HG02938 (cell line): ENCODE results near the gene GPR83.
"Not testable (repeated sequence)": the region's sequence is repeated elsewhere in the genome, so short reads cannot be mapped to it uniquely, and the experiment has no call there.

ENCODE experiments used
- ATAC-seq: cut with Tn5 transposase; IDR thresholded peaks from one replicate; pipeline ENCODE4 v1.9.1; 2021; ENCODE audit warnings: mild to moderate bottlenecking, moderate library complexity; ENCODE audit not compliant: unreplicated experiment

GPR83 gene

DNA sequence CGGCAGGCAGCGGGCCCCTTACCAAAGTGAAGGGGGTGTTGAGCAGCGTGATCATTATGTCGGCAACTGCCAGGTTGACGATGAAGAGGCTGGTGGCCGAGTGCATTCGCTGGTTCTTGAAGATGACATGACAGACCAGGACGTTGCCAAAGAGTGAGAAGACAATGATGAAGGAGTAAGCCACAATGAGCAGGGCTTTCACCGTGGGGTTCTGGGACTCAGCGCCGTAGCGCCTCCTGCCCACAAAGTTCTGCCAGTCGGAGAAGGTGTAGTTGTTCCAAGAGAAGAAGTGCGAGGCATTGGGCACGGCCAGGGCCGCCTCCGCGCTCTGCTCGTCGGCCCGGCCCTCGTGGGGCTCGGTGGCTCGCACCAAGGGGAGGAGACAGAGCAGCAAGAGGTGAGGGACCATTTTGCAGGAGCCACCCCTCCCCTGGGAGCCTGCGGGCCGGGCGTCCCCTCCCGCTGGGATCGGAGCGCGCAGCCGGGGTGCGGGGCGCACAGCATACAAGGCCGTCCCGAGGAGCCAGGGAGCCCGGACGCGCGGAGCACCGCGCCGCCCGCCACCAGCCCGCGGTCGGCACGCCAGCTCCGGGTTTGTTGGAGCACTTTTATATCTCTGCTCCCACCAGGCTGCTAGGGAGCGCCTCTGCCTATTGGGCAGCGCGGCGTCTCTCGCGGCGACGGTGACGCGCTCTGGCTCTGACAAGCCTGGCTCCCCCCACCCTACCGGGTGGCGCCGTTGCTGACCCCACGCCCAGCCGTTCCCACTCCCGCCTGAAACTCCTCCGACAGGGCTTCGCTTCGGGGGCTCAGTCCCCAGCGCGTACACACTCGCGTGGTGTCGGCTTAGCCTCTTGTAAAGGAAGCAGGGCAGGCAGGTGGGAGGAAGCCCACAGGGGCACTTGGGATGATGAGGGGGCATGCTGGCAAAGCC, at the start of gene GPR83:
Gene GPR83, minus strand, starts transcription at position 581 of the 934 bp plus-strand sequence. Its CDS starts 172 bp downstream, at position 409.
- no peak for ATAC-seq

DNA sequence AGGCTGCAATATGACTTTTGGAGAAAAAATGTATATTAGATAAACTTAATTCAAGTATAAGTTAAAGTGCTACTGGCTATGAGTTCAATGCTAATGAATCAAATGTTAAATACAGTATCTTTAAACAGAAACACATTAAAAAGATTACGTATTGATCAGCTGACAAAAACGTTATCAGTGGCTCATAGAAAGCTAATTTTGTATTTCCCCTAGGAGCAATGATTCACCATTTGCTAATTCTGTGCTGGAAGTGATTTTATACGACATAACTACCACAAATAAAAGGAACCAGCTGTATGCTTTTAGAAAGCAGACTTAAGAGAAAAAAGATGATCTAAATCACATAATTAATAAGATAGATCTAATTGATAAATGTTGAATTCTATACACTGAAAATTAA, 48.8 kb upstream of the GPR83 start:
- no peak for ATAC-seq

DNA sequence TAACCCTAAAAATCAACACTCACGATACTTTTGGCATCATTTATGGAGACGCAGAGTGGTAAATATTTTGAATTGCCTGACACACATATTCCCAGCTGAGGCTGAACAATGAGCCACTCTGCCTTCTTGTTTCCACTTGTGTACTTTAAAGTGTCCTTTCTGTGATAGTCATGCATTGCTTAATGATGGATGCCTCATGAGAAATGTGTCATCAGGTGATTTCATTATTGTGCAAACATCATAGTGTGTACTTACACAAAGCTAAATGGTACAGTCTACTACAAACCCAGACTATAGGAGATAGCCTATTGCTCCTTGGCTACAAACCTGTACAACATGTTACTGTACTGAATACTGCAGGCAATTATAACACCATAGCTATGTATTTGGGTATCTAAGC, 48.2 kb upstream of the GPR83 start:
- ATAC-seq = no peak

DNA sequence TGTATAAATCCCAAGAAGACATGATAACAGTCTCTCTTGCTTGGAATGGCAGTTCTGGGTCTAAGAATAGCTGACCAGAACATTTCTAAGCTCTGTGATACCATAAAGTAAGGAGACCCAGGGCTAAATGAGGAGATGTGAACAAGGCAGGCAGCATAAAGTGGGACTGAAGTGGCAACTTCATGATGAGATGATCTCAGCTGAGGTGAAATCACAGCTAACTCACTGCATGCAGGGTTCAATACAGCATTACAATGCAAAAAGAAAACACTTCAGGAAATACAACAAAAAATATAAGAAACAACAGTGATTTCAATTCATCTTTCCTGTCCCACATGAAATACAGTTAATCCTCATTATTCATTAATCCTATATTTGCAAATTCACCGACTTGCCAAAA, 47.8 kb upstream of the GPR83 start:
- no peak for ATAC-seq

DNA sequence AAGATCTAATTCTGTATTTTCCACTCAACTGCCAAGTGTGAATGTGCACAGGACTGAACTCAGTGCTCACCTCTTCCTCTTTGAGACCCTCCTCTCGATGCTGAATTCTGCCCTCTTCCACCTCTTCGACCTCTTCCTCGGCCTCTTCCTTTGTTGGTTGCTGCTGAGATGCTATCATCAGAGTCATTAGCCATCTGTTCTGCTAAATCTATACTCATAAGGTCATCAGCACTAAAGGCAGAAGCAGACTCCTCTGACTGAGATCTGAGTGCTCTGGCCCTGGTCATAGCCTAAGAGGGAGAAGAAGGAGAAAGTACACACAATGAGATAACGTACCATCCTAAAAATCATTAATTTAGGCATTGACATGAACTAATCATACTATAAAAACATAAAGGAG, 45.9 kb upstream of the GPR83 start:
- no peak for ATAC-seq

DNA sequence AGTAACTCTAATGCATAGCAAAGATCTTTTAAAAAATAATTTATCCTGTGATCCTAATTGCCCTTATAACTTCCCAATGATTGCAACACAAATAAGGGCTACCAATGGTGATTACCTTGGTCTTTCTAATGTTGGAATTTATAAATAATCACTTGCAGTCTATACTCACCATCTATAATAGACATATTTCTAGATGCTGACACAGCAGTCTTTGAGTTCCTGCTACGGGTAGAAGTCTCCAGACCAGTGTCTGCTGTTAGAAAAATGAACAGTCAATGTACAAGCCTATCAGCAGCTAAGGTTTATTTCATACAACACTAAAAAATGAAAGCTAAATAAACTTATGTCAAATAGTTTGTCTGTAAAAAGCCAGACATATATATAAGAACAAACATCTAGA, 44.4 kb upstream of the GPR83 start:
- no peak for ATAC-seq

DNA sequence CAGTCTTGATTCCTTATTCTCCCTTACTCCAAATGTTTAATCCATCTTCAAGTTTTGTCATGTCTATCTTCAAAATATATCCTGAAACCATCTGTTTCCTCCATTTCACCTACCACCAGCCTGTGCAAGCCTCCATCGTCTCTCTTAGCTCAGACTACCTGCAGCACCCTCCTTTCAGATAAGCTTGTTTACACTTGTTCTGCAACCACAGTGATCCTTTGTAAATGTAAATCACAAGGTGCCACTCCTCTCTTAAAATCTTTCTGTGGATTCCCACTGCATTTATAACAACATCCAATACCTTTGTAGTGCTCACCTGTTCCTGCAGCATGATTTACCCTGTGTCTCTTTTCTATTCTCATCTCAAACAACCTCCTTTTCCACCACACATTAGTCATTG, 31.8 kb upstream of the GPR83 start:
- ATAC-seq = no peak

DNA sequence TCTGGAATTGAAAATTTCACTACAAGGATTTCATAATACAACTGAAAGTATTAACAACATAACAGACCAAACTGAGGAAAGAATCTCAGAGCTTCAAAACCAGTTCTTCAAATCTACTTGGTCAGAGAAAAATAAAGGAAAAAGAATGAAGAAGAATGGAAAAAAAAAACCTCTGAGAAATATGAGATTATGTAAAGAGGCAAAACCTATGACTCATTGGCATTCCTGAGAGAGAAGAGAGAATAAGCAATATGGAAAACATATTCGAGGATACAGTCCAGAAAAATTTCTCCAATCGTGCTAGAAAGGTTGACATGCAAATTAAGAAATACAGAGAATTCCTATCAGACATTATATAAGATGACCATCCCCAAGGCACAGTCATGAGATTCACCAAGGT, 23.4 kb upstream of the GPR83 start:
- no peak for ATAC-seq

DNA sequence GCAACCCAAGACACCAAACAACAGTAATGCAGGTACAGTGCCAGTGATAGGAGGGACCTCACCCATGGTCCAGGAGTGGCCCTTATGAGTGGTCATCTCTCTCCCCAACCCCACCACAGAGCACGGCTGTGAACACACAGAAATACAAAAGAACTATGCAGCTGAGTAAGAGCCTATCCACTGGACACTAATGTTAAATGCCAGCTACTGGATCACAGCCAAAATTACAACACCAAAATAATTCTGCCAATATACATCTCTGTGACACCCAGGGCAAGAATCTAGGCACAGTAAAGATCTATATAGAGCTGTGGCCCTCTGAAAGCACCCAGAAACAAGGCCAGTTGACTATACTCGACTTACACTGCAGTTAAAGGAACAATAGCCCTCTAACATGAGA, 22.8 kb upstream of the GPR83 start:
- ATAC-seq = no peak

DNA sequence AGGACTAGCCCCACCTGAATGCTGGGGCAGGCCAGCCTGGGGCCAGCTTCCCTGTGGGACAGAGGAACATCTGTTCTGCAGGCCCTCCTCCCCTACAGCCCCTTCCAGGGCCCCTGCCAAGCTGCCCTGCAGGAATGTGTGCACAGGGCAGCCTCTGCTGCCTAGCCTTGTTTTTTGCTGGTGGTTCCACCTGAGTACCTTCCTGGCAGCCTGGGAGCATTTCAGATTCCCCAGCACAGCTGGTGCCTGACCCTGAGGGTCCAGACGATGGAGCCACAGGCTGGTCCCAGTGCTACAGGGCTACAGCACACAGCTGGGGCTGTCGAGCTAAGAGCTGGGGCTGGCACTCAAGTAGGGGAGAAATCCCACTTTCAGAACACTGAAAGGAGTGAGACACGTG, 22.3 kb upstream of the GPR83 start:
- ATAC-seq = no peak

DNA sequence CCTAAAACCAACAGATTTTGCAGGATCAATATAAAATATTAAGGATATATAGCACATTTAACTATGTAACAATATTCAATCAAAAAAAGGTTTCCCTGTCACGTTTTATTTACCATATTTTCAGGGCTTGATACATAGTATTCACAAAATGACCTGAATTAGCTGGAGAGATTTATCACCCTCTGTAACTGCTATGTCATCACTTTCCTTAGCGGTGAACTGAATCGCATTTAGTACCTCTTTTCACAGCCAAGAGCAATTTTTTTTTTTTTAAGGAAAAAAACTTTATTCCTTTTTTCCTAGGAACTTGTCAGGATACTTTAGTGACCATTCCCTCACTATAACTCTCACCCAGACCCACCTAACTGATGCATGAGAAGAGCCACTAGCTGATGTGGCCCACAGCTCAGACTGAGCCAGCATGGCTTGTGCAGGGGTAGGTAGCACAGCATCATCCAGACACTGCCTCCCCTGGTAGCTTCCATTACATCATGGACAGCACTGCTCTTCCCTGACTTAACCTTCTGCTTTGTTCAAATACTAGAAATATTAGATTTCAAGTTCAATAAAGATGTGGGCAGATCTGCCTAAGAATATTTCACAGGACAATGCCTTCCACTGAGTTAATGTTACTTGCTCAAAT, 17.0 kb upstream of the GPR83 start:
- ATAC-seq = no peak

DNA sequence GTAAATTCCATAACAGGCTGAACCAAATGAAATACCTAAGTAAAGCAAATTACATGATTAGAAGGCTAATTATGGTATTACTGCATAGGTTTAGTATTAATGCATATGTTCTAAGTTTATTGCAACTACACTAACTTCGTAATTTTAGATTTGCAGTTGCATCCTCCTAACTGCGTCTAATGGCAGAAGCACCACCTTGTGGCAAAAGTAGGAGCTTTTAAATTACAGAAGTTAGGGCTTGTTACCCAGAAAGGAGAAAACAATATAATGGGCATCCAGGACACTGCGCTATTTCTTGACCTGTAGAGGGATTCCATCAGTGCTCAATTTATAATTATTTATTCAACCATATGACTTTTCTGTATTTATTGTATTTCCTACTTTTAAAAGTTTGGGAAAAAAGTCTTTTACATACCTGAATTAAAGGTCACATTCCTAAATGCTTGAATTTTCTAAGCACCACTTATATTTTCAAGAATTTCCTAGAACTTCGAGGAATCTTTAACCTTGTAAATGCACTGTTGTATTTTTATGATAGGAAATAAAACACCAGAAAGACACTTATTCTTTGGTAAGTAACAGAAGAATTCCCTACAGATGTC, 16.3 kb upstream of the GPR83 start:
- ATAC-seq = no peak

DNA sequence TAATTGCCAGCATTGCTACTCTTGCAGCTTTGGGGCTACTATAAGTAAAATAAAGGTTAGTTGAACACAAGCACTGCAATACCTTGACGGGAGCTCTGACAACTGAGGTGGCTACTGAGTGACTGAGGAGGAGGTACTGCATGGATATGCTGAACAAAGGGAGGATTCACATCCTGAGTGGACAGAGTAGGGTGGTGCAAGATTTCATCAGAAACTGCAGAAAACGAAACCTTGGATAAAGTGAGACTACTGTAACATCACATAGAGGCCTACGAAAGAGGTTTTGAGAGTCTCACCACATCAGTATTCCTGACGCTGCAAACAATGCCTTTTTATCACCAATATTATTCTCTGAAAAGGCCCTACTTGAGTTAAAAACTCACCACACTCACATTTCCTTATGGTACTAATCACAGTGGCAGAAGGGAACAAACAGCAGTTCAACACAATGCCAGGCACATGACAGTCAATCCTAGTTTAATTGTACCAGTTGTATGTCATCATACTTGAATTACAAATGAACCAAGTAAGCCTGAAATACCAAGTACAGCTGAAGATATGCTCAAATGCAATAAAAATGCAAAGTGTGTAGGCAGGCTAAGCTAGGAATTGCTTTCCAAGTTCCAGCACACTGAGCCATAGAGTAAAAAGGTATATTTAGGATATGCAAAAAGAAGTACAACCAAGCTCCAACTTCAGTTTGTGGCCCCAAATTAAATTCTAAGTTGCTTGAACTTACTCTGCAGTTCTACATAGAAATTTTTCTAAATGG, 4.0 kb upstream of the GPR83 start:
- no peak for ATAC-seq

DNA sequence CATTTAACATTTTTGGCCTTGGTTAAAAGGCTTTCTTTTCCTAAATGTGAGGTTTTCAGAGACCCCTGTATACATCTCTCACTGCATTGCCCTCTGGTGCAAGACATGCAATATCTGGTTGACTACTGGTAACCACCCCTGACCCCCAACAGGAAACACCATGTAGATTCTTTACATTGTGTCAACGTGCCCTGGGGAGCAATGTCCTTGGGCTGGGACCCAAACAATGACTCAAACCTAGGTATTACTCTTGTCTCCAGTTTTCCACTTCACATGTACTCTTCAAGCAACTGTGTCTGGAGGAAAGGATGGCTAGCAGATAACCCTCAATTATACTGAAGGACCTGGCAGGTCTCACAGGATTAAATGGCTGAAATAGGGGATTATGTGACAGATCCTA, 1.1 kb upstream of the GPR83 start:
- ATAC-seq = no peak

DNA sequence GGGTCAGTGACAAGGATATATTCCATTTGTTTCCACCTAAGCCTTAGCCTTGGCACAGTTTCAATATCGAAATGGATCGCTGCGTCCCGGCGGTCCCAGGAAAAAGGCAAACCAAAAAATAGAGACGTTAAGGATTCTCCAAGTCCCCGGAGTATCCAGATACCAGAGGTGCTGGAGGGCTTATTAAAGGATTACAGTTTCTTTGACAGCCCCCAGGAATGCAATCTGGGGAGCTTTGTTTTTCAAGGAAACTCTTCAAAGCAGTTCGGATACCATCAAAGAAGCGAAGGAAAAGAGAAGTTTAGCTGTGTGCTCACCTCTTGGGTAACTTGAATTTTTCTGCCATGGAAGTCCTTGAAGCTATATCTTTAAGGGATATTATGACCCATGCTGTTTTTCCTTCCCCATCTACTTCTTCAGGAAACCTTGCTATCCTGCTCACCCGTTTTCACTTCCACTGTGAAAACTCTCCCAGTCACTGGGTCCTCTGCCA, 600 bp upstream of the GPR83 start:
- ATAC-seq = no peak

DNA sequence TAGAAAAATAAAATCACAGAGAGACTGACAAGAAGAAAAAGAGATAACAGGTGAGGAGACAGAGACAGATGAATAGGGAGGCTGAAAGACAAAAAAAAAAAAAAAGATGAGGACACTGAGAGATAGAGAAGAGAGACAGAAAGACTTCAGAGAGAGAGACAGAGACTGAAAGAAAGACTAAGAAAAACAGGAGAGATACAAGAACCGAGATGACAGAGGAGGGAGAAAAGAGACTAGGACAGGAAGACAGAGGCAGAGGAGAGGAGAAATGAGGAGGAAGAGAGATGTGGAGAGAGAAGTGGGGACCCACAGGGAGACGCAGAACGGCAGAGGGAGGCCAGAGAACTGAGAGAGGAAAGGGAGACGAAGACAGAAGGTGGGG, 771 bp downstream of the GPR83 start:
- ATAC-seq = no peak

DNA sequence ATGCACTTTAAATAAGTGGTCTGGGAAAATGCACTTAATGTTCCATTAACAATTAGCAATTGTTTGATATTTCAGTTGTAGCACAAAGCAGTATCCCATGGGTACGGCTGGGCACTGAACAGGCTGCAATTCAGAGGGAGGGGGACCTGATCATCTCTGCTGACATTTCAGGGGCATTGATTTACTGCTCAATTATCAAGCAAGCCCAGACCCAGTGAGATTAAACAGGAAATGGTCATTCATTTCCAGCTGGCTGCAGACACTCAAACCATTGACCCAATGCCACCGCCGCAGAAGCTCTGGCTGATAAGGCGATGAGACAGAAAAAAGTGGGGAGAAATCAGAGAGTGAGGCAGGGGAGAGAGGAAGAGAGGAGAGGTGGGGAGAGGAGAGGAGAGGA, 1.2 kb downstream of the GPR83 start:
- ATAC-seq = no peak

DNA sequence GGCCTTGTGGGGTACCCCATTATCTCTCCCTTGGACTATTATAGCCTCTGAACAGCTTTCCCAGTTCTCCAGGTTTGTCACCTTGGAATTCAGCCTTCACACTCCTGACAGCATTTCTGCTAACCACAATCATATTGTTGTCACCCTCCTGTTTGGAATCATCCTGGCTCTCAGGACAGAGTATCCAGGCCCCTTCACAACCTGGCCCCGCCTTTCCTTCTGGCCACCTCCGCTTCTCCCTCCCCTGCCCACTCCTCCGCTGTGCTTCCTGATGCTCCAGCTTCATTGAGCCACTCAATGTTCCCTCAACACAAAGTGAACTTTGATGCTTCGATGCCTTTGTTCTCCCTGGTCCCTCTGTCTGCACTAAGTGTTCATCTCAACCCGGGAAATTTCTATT, 3.1 kb downstream of the GPR83 start:
- no peak for ATAC-seq

DNA sequence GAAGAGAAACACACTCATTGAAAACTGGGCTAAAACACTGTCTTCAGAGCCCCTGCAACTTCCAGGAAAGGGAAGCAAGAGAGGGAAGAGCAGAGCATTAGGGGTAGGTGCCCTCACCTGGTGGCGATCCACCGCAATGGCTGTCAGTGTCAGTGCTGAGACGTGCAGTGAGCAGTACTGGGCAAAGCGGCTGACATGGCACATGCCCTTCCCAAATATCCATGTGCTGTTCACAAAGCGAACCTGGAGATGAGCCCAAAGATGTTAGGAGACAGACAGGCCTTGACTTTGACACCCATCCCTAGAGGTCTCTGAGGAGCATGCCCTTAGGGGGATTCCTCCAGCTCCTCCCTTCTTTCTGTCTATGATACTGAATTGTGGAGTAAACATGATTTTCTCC, 4.9 kb downstream of the GPR83 start:
- no peak for ATAC-seq

DNA sequence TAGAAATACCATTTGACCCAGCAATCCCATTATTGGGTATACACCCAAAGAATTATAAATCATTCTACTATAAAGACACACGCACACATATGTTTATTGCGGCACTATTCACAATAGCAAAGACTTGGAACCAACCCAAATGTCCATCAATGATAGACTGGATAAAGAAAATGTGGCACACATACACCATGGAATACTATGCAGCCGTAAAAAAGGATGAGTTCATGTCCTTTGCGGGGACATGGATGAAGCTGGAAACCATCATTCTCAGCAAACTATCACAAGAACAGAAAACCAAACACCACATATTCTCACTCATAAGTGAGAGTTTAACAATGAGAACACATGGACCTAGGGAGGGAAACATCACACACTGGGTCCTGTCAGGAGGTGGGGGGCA, 9.3 kb downstream of the GPR83 start:
- ATAC-seq = not testable (repeated sequence)

DNA sequence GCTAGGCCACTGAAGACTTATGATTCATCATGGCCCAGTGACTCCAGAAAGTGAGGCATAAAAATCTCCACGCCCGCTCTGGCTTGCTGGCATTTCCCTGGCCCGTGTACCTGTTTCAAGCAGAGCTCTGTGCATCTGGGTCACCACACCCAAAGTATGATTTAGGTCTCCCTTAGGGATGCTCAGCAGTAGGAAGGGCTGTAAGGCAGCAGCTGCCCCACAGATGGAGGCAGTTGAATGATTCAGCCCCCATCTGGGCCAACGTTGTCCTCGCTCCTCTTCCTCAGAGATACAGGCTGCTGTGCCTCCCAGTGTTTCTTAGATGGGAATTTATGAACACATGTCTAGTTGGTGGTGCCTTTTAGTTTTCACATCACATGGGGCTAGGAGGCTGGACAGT, 21.6 kb downstream of the GPR83 start:
- ATAC-seq = no peak
